Hematopoietic multipotent progenitor cell (in vitro differentiated cells): Measurements from ENCODE around the gene VAV2. TPM values are rescaled to one million over a fixed set of nuclear protein-coding genes. Genes with fewer than 3 reads are reported as not detected.

ENCODE experiments used
- DNase-seq, 3 donors: peaks; one replicate each; pipeline ENCODE4 v3.0.0-alpha.2; 2011 to 2015; ENCODE audit warnings: low read depth in 2 of 3, low spot score in 2 of 3
- total RNA-seq: library from RNA; depleted of rRNA; stranded (reverse); fragments of >200 nt; gene quantifications from one replicate; pipeline ENCODE4 v1.2.3, GENCODE V29; 2012

VAV2 gene
- 2.2 TPM for total RNA-seq

GRCh38 chr9:133991964-133992779, at the start of gene VAV2:
Gene VAV2, minus strand, starts transcription at chr9:133992324. Its CDS starts 46 bp downstream, at chr9:133992278.
- peak in 2 of 3 donors; percentile 26 to 35 for DNase-seq

DNA sequence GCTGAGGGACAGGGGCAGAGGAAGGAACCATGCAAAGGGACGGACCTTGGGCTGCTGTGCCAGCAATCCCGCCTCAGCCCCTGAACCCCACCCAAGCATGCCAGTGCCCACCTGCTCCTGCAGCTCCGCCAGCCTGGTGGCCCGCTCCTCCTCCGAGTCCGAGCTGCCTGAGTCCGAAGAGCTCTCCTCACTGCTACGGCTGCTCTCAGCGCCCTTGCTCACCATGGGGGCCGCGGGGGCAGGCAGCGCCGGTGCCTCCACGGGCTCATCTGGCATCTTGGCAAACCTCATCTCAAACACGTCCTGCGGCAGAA, 49.5 kb upstream of the VAV2 start:
- DNase-seq, result no peak

GRCh38 chr9:134040781-134041648, 48.9 kb upstream of the VAV2 start:
- no peak for DNase-seq

GRCh38 chr9:134040176-134040565, 48.0 kb upstream of the VAV2 start:
- DNase-seq, result no peak

DNA sequence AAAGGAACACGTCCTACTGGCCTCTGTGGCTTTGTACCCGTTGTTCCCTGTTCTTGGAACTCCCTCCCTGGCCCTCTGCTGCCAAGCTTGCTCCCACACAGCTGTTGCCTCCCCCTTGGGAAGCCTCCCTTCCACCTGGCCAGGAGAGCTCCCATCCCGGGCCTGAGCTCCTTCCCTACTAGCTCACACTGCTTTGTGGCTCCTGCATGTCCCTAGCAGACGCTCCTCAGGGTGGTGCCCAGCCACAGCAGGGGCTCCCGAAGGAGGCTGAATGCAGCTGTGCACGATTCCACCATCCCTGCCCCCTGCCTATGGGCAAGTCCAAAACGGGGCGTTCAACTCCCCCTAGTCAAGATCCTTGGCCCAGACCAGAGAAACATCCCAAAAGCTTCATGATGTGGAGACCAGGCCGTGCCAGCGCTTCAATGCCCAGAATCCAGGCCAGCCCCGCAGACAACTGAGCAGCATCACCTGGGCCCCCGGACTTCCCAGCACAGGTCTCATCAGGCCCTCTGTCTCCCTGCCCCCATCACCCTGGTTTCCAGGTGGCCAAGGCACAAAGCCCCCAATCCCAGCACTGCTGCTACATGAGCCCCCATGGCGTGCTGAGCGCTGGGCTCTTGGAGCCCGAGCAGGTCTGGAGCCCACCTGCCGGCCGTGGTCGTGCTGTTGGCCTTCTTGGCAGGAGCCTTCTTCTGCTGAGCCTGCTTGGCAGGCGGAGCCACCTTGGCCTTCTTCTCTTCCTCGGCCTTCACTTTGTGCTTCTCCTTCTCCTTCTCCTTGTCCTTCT, 47.5 kb upstream of the VAV2 start:
- no peak for DNase-seq

- no peak for DNase-seq
Measured at GRCh38 chr9:134037641-134038040, 45.5 kb upstream of the VAV2 start.

DNA sequence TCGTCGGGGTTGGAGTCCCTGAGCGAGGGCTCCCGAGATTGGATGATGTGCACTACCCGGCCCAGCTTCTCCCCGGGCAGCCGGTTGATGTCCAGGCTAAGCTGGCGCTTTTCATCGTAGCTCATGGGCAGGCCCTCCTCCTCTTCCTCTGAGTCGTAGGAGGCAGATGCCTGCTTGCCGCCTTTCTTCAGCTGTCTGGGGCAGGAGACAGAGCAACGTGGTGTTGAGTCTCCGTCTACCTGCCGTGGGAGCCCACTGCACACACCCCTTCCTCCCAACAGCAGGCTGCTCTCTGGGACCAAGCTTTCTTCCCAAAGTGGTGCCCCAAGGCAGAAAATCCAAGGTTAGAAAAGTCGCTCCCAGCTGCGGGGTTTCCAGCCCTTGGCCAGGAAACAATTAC, 44.0 kb upstream of the VAV2 start:
- no peak for DNase-seq

DNA sequence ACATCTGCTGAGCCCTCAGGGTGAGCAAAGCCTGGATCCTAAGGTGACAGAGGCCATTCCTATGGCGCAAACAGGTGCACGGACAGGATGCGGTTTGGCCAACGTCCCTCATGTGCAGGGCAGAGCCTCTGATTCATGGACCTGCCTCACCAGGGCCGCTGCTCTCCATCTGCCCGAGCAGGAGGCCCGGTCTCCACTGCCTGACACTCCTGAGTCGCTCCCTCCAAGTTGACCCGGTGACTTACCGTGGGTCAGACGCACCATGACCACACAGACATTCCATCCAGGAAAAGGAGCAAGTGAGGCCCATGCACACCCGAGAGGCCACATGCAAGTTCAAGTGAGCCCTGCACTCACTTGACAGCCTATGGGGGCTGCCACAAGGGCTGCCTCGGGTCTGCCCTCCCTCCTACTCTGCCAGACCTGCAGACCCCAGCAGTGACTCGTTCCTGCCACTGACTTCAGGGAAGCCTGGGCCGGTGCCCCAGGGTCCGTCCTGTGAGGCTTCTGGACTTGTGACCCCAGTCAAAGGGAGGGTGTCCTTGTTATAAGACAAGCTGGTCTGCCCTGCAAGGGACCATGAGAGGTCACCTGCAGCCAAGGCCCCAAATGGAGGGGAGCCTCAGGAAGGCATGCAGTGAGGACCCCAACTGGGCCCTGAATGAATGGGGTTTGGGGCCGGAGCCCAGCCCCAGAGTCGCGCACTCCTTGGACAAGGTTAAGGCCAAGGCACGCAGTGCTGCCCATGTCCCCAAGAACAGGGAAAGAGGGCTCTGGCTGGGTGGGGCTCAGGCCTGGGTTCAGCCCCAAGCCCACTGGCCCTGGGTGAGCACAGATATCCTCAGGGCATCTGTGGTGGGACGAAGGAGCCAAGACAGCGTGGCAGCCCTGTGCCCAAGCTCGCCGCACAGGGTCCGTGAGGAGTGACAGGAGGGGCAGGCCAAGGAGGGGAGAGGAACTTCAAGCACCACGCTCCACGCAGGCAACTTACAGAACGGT, 43.2 kb upstream of the VAV2 start:
- no peak for DNase-seq

- no peak for DNase-seq
Measured at GRCh38 chr9:134034215-134035040, 42.3 kb upstream of the VAV2 start.

DNA sequence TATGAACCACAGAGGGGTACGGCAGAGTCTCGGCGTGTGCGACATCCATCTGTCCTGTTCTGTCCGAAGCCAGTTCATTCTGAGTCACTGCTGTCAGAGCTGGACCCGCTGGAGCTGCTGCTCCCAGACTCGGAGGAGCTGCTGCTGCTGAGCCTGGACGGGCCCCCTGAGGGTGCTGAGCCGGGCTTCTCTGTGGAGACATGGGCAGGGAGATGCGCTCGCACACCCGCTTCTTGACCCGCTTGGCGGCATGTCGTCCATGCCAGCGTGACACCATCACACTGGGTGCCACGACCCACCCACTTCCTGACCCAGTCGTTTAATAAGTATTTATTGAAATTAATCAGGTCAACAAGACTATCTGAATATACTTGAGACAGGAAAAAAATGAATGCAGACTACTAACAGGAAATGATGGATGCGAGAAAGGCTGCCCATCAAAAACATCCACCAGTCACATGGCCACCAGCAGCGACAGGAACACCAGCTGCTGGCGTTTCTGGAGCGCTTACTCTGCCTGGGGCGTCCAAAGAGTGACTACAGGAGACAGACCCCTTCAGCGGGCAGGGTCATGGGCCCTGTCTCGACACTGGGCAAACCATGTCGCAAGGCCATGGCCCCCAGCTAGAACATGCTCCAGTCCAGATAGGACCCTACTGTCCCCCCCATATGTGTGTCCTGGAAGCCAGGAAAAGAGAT, 41.5 kb upstream of the VAV2 start:
- no peak for DNase-seq

- no peak for DNase-seq
Measured at GRCh38 chr9:134032456-134033222, 40.5 kb upstream of the VAV2 start.

DNA sequence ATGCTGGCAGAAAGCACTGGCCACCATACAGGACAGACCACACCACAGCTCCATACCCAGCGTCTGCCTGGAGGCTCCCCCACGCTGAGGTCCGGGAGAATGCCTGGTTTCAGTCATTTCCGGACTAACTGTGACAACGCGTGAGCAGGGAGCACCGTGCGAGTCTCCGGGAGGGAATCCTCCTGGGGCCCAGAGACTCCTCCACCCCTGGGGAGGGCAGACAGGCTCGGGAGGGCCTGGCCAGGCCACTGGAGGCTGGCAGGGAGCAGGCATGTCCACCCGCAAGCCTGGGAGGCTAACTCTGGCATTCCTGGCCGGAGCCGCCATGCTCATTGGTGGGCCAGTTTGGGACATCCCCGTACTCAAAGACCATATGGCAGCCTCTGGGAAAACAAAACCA, 39.7 kb upstream of the VAV2 start:
- DNase-seq, result no peak

DNA sequence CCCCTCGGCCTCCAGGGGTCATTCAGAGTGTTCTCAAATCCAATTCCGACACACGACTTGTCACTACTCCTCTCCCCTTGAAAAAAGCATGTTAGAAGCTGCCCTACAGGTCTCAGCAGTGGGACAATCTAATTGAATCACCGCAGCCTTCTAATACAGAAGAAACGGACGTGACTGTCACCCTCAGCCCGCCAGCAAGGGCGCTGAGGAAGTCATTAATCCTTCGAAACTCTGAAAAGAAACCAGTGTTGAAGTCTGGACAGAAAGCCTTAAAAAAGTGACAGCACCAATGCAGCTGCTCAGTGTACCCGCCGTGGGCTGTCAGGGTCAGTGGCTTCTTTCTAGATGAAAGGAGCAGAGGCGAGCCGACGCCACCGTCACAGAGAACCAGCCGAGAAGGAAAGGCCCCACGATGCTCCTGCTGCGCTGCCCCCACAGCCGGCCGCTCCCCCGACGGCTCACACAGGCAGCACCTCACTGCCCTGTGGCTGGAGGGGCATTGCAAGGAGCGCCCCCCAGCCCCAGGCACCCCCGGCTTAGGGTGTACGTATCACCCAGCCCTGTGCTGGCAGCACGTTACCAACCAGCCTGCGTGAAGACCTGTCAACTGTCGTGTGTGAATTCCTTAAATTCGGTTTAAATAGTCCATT, 38.8 kb upstream of the VAV2 start:
- DNase-seq, result no peak

DNA sequence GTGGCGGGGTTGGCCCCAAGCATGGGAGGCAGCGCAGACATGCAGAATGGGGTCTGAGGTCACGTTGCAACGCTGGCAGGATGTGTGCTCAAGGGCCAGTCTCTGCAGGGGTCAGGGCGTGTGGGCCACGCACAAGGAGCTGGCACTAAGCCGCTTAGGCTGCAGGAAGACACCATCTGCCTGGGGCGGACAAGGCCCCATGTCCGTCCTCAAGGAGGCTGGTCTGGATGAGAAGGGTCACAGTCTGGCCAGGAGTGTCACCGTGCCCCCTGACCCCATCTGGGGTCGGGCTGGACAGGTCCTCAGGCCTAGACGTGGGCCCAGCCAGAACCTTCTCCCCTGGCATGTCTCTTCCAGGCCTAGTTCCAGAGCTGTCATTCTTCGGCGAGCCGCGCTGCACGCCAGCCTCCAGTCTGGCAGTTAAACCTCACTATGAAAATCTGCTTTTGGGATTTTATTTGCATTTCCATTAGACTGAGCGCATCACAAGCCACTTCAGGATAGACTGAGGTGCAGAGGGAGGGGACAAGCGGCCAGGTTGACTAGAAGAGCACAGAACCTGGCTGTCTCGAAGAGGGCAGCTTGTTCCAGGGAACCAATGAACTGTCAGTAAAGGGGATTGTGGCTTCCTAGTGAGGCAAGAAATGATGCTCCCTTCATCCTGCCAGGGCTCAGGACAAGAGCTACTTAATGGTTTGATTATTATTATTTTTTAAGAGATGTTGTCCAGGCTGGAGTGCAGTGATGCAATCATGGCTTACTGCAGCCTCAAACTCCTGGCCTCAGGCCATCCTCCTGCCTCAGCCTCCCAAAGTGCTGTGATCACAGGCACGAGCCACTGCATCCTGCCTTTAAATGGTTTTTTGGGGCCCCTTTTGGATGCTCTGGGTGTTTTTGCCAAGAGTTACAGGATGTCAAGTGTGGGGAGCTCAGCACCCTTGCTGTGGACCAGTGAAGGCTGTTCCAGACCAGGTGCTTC, 37.4 kb upstream of the VAV2 start:
- DNase-seq, result no peak

DNA sequence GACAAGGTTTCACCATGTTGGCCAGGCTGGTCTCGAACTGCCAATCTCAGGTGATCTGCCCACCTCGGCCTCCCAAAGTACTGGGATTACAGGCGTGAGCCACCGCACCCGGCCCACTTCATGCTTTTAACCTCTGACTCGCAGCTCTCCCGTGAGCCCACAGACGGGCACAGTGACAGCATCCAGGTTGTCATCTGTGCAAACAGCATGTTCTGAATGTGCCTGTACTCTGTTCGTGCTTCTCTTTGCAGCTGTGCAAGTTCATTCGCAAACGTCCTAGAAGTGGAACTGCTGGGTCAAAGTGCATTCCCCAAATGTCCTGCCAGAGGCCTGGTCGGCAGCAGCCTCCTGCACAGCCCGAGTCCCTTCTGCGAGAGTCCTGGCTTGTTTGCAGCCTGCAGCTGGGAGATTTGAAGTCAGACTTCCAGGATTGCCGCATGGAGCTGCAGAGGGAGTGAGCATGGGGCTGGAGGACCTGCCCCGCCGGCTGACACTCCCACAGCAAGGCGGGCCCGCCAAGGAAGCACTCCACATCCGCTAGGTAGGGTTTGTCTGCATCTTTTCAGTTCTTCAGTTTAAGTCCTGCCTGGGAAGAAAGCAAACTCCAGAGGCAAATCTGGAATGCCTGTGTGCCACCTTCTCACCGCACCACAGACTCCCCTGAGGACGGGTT, 36.6 kb upstream of the VAV2 start:
- no peak for DNase-seq

DNA sequence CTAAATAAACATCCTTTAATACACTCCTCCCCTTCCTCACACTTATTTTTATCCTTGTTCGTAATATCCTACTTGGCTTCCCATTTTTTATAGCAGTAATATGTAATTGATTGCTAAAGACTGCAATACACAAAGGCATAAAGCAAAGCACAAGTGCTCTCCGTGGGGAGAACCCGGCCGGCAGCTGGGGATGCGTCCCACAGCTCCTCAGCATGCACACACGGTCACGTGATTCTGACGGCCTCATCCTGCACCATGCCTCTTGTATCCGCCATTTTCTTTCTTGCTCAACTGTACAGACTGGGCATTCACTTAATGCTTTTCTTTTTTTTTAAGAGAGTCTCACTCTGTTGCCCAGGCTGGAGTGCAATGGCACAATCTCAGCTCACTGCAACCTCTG, 36.0 kb upstream of the VAV2 start:
- no peak for DNase-seq
